ENCODE results near the gene LHX3.

Gene LHX3

GRCh38 chr9:136201174-136201573 lies 3.8 kb downstream of the LHX3 start:
- no peak overlapping the region for H3K4me3 ChIP-seq
- DNase-seq (ENCODE audit: low spot score) = no peak
- no peak for TF ChIP-seq CTCF (IDR thresholded peaks at IDR 0.05)
- H3K27ac ChIP-seq = no peak overlapping the region

DNA sequence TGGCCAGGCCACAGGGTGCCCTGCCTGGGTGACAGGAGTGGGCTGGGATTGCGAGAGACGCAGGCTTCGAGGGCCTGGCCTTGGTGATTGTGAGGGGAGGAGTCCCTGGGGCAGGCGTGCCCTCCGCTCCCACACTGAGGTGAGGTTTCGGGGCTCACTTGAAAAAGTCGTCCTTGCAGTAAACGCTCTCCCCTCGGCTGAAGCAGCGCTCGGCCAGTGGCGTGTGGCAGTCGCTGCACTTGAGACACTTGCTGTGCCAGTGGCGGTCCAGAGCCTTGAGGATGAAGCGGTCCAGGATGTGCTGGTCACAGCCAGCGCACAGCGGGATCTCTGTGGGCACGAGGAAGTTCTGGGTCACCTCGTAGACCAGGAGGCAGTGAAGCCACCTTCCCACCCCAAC lies 4.5 kb downstream of the LHX3 start:
- DNase-seq (ENCODE audit: low spot score) = no peak
- no peak overlapping the region for H3K27ac ChIP-seq
- no peak for TF ChIP-seq CTCF (IDR thresholded peaks at IDR 0.05)
- no peak overlapping the region for H3K4me3 ChIP-seq

DNA sequence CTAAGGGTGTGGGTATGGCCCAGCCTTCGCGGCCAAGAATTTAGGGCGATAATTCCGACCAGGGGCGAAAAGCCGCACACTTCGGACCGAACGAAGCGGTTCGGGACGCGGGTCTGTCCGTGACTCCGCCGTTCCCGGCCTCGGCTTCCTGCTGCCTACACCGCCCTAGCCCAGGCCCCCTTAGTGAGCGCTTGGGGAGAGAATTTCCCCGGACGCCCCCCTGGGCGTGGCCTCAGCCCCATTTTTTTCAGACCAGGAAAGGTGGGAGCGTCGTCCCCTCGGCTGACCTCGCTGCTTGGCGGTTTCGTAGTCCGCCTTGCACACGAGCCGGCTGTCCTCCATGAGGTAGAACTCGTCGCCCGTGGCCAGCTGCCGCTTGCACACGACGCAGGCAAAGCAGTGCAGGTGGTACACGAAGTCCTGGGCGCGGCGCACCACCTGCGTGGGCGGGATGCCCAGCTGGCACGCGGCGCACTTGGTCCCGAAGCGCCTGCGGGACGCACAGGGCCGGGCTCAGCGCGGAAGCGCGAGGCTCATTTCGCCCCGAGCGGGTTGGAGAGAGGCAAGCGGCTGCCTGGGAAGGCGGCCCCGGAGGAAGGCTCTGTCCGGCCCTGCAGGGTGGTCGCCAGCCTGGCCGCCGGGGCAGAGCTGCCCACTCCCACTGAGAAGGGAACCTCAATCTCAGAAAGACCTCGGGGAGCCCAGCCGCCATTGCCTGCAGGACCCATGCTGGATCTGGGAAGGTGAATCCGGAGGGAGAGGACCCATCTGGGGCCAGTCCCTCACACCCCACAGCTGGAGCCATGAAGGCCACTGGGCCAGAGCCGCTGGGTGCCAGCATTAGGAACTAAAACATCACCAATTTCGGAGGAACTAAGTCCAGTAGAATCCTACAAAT lies 5.3 kb downstream of the LHX3 start:
- Histone ChIP-seq H3K4me3 (no peak overlapping the region), H3K27ac (no peak overlapping the region)
- no peak for DNase-seq (ENCODE audit: low spot score)
- TF ChIP-seq CTCF (IDR thresholded peaks at IDR 0.05) = no peak

- Histone ChIP-seq H3K27ac (no peak overlapping the region), H3K4me3 (no peak overlapping the region)
- no peak for TF ChIP-seq CTCF (IDR thresholded peaks at IDR 0.05)
- DNase-seq (ENCODE audit: low spot score) = no peak
Measured at GRCh38 chr9:136198605-136199083, 6.3 kb downstream of the LHX3 start.

GRCh38 chr9:136197930-136198604 lies 6.9 kb downstream of the LHX3 start:
- Histone ChIP-seq H3K4me3 (no peak overlapping the region), H3K27ac (no peak overlapping the region)
- TF ChIP-seq CTCF (IDR thresholded peaks at IDR 0.05) = no peak
- DNase-seq (ENCODE audit: low spot score) = no peak

DNA sequence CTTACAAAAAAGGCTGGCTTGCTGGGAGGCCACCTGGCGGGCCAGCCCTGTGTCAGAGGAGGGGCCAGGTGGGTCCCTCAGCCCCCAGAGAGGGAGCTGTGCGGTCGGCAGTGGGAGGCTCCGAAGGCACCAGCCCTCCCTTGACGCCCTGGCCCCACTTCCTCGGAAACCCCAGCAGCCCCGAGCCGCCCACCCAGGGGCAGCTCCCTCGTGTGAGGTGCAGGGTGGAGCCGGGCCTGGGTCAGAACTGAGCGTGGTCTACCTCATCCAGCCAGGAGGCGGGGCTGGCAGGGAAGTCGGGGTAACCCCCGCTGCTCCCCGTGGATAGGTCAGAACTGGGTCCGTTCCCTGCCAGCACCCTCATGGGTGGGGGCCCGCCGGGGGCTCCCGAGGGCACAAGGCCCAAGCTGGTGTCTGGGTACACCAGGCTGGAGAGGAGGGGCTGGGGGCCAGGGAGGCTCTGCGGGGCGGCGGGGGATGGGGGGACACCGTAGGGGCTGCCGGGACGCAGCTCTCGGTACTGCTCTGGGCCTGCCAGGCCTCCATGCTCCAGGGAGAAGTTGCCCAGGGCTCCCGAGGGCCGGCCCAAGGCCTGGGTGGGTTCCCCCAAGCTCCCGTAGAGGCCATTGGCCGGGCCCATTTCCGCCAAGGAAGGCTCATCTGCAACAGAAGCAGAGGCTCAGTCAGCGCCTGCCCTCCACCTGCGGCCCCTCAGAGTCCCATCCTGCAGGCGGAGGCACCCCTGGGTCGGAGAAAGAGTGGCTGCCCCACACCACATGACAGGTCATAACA lies 7.6 kb downstream of the LHX3 start:
- Histone ChIP-seq H3K4me3 (no peak overlapping the region), H3K27ac (no peak overlapping the region)
- no peak for TF ChIP-seq CTCF (IDR thresholded peaks at IDR 0.05)
- DNase-seq (ENCODE audit: low spot score) = no peak
